KMS-11 (cell line): ENCODE results near the gene HDLBP.

Experiments used
- H2AFZ ChIP-seq: fragments of 200-600 bp; sonication (generic); 2 replicates; pipeline ENCODE4 v1.6.1; 2016; ENCODE audit warnings: antibody characterized with exemption, mixed run types, low read depth
- H3K27ac ChIP-seq: fragments of 200-600 bp; sonication (generic); 2 replicates; pipeline ENCODE4 v1.6.1; 2016; ENCODE audit warnings: mild to moderate bottlenecking, mixed run types
- H3K27me3 ChIP-seq: fragments of 200-600 bp; sonication (generic); 2 replicates; pipeline ENCODE4 v1.6.1; 2017; ENCODE audit warnings: mild to moderate bottlenecking, low read depth, mixed run types, moderate library complexity; ENCODE audit not compliant: insufficient read depth
- H3K36me3 ChIP-seq: fragments of 200-600 bp; sonication (generic); 2 replicates; pipeline ENCODE4 v1.6.1; 2017; ENCODE audit warnings: mild to moderate bottlenecking, mixed run types; ENCODE audit not compliant: insufficient read depth
- H3K4me1 ChIP-seq: fragments of 200-600 bp; sonication (generic); 2 replicates; pipeline ENCODE4 v1.6.1; 2016; ENCODE audit warnings: mild to moderate bottlenecking, low read depth, mixed run types; ENCODE audit not compliant: poor library complexity, severe bottlenecking
- H3K4me2 ChIP-seq: fragments of 200-600 bp; sonication (generic); 2 replicates; pipeline ENCODE4 v1.7.0; 2016; ENCODE audit warnings: mild to moderate bottlenecking, mixed run types
- H3K4me3 ChIP-seq: fragments of 200-600 bp; sonication (generic); IDR thresholded peaks from 2 replicates; pipeline ENCODE4 v1.6.1; 2017; ENCODE audit warnings: low read depth, low read length, mixed read lengths; ENCODE audit not compliant: insufficient read depth
- H3K79me2 ChIP-seq: fragments of 200-600 bp; sonication (generic); 2 replicates; pipeline ENCODE4 v1.6.1; 2016; ENCODE audit warnings: low read depth, mixed run types; ENCODE audit not compliant: insufficient read depth
- H3K9ac ChIP-seq: fragments of 200-600 bp; sonication (generic); 2 replicates; pipeline ENCODE4 v1.6.1; 2016; ENCODE audit warnings: mild to moderate bottlenecking, mixed run types
- H4K20me1 ChIP-seq: fragments of 200-600 bp; sonication (generic); 2 replicates; pipeline ENCODE4 v1.6.1; 2016; ENCODE audit warnings: mild to moderate bottlenecking, mixed run types; ENCODE audit not compliant: insufficient read depth
- CTCF ChIP-seq: fragments of 200-600 bp; sonication (generic); conservative IDR thresholded peaks from 2 replicates; pipeline ENCODE4 v1.6.1; 2017; ENCODE audit warnings: low read depth, mild to moderate bottlenecking, antibody characterized with exemption, low read length, moderate library complexity, mixed read lengths

The HDLBP gene

GRCh38 chr2:241188361-241189092 lies 126.9 kb downstream of the HDLBP start, which contains the start of gene ANO7:
Gene ANO7 (plus strand): TSS chr2:241188677. CDS start chr2:241190064, 1,387 bp downstream.
- 0 out of 2 replicates have a peak, but pooled peaks cover 4% of the 10 kb centered on the region for H3K27me3 ChIP-seq
- no peaks in the 10 kb centered on the region for H4K20me1 ChIP-seq
- no peaks in the 10 kb centered on the region for H3K4me1 ChIP-seq
- H3K79me2 ChIP-seq: no peaks in the 10 kb centered on the region
- H3K36me3 ChIP-seq: no peaks in the 10 kb centered on the region
- H3K4me2 ChIP-seq: no peak within 1 kb of the TSS
- no peak within 1 kb of the TSS for H3K9ac ChIP-seq
- no peak within 1 kb of the TSS for H3K27ac ChIP-seq
- H3K4me3 ChIP-seq: no peak within 1 kb of the TSS
- TF ChIP-seq CTCF: no peak
- no peak within 1 kb of the TSS for H2AFZ ChIP-seq

- H3K27ac ChIP-seq: no peak overlapping the region
- H3K36me3 ChIP-seq: no peaks in the 10 kb centered on the region
- H3K4me1 ChIP-seq: no peaks in the 10 kb centered on the region
- H2AFZ ChIP-seq: no peak overlapping the region
- no peaks in the 10 kb centered on the region for H3K79me2 ChIP-seq
- H3K27me3 ChIP-seq: 0 out of 2 replicates have a peak, but pooled peaks cover 4% of the 10 kb centered on the region
- no peak overlapping the region for H3K9ac ChIP-seq
- no peak overlapping the region for H3K4me3 ChIP-seq
- TF ChIP-seq CTCF: no peak
- no peaks in the 10 kb centered on the region for H4K20me1 ChIP-seq
- H3K4me2 ChIP-seq: no peak overlapping the region
Observed at GRCh38 chr2:241187918-241188234, 127.6 kb downstream of the HDLBP start.

GRCh38 chr2:241187101-241187917 lies 128.2 kb downstream of the HDLBP start:
- Histone ChIP-seq H2AFZ (no peak overlapping the region), H3K4me1 (no peaks in the 10 kb centered on the region), H3K4me2 (no peak overlapping the region), H4K20me1 (no peaks in the 10 kb centered on the region), H3K79me2 (no peaks in the 10 kb centered on the region), H3K27me3 (0 out of 2 replicates have a peak, but pooled peaks cover 4% of the 10 kb centered on the region), H3K27ac (no peak overlapping the region), H3K9ac (no peak overlapping the region), H3K4me3 (no peak overlapping the region), H3K36me3 (no peaks in the 10 kb centered on the region)
- TF ChIP-seq CTCF: no peak

GRCh38 chr2:241185961-241186360 lies 129.5 kb downstream of the HDLBP start:
- H3K4me3 ChIP-seq: no peak overlapping the region
- no peaks in the 10 kb centered on the region for H3K36me3 ChIP-seq
- H2AFZ ChIP-seq: no peak overlapping the region
- H3K9ac ChIP-seq: no peak overlapping the region
- H4K20me1 ChIP-seq: no peaks in the 10 kb centered on the region
- H3K79me2 ChIP-seq: no peaks in the 10 kb centered on the region
- H3K4me1 ChIP-seq: no peaks in the 10 kb centered on the region
- H3K27ac ChIP-seq: no peak overlapping the region
- H3K27me3 ChIP-seq: 0 out of 2 replicates have a peak, but pooled peaks cover 4% of the 10 kb centered on the region
- TF ChIP-seq CTCF: no peak
- no peak overlapping the region for H3K4me2 ChIP-seq
